ENCODE results near the gene QPRT.
"Not testable (repeated sequence)": the region's sequence is repeated elsewhere in the genome, so short reads cannot be mapped to it uniquely, and the experiment has no call there.

Gene QPRT

GRCh38 chr16:29699324-29700219 is 20.6 kb downstream of the QPRT start:
- no peak for DNase-seq (ENCODE audit: low read depth, low spot score)
- in situ Hi-C loops (cut with HindIII; ENCODE audit: low sequenced_read_pairs), result no loop called here
- TF ChIP-seq, protein P1, sequence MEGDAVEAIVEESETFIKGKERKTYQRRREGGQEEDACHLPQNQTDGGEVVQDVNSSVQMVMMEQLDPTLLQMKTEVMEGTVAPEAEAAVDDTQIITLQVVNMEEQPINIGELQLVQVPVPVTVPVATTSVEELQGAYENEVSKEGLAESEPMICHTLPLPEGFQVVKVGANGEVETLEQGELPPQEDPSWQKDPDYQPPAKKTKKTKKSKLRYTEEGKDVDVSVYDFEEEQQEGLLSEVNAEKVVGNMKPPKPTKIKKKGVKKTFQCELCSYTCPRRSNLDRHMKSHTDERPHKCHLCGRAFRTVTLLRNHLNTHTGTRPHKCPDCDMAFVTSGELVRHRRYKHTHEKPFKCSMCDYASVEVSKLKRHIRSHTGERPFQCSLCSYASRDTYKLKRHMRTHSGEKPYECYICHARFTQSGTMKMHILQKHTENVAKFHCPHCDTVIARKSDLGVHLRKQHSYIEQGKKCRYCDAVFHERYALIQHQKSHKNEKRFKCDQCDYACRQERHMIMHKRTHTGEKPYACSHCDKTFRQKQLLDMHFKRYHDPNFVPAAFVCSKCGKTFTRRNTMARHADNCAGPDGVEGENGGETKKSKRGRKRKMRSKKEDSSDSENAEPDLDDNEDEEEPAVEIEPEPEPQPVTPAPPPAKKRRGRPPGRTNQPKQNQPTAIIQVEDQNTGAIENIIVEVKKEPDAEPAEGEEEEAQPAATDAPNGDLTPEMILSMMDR (IDR thresholded peaks at IDR 0.05; ENCODE audit: low read depth, low read length), result no peak
- H3K4me3 ChIP-seq (ENCODE audit: low read depth, low read length), result no peak overlapping the region

GRCh38 chr16:29700253-29700987 is 21.4 kb downstream of the QPRT start:
- peak; percentile 89 for DNase-seq (ENCODE audit: low read depth, low spot score)
- H3K4me3 ChIP-seq (ENCODE audit: low read depth, low read length), result no peak overlapping the region
- in situ Hi-C loops (cut with HindIII; ENCODE audit: low sequenced_read_pairs), result no loop called here
- TF ChIP-seq, protein P1 (IDR thresholded peaks at IDR 0.05; ENCODE audit: low read depth, low read length), result peak; percentile 89

DNA sequence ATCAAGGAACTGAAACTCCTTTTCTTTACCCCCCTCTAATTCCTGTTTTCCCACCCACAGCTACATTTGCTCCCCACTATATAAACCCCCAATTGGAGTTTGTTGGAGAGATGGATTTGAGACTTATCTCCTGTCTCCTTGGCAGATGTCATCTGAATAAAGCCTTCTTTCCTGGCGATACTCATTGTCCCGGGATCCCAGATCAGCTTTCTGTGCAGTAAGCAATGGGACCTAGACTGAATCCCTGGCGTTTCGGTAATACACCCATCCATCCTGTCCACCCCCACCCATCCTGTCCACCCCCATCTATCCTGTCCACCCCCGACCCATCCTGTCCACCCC is 22.2 kb downstream of the QPRT start:
- in situ Hi-C loops (cut with HindIII; ENCODE audit: low sequenced_read_pairs), result no loop called here
- TF ChIP-seq, protein P1 (IDR thresholded peaks at IDR 0.05; ENCODE audit: low read depth, low read length), result no peak
- no peak for DNase-seq (ENCODE audit: low read depth, low spot score)
- H3K4me3 ChIP-seq (ENCODE audit: low read depth, low read length), result no peak overlapping the region

DNA sequence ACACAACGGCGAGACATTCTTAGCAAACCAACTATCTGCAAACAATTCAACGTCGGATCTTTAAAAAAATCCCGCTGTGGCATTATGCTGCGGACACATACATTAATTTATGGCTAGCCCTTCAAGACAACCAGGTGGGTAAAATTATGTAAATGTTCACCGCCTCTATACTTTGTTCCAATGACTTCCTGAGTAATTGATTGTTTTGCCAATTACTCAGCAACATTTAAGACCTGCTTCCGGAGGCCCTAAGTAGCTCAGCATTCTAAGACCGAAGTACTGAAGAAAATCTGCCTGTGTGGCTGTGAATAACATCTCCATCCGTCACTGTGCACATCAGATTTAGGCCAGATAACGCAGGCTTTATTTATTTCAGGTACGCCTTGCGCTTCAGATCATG is 23.3 kb downstream of the QPRT start:
- TF ChIP-seq, protein P1 (IDR thresholded peaks at IDR 0.05; ENCODE audit: low read depth, low read length), result no peak
- no peak for DNase-seq (ENCODE audit: low read depth, low spot score)
- in situ Hi-C loops (cut with HindIII; ENCODE audit: low sequenced_read_pairs), result no loop called here
- H3K4me3 ChIP-seq (ENCODE audit: low read depth, low read length), result no peak overlapping the region

DNA sequence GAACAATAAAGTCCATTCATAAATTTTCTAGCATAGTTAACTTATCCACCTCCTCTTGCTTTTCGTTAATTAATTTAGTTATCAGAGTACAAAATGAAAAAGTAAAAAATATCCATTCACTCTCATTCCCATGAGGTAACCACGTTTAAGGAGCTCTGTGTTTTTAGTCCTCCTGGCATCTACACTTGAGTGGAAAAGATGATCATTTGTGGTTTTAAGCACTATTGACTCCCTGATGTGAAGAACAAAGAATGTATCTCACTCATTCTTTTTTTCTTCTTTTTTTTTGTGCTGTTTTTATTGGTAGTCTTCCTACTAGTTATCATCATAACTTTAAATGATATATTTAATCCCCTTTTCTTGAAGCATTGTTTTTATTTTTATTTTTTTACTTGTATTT is 26.1 kb downstream of the QPRT start:
- TF ChIP-seq, protein P1 (IDR thresholded peaks at IDR 0.05; ENCODE audit: low read depth, low read length), result no peak
- in situ Hi-C loops (cut with HindIII; ENCODE audit: low sequenced_read_pairs), result no loop called here
- no peak overlapping the region for H3K4me3 ChIP-seq (ENCODE audit: low read depth, low read length)
- DNase-seq (ENCODE audit: low read depth, low spot score), result peak; percentile 41

DNA sequence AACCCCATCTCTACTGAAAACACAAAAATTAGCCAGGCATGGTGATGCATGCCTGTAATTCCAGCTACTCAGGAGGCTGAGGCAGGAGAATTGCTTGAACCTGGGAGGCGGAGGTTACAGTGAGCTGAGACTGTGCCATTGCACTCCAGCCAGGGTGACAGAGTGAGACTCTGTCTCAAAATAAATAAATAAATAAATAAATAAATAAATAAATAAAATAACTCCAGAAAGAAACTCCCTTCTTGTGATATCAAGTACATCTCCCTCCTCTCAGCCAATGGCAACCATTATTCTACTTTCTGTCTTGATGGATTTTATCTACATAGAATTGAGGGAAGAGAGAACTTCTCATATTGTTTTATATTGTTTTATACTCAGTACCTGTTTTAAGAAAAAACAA is 28.2 kb downstream of the QPRT start:
- H3K4me3 ChIP-seq (ENCODE audit: low read depth, low read length); in situ Hi-C loops (cut with HindIII; ENCODE audit: low sequenced_read_pairs); DNase-seq (ENCODE audit: low read depth, low spot score): not testable (repeated sequence)

Measured in astrocyte of the spinal cord (primary cell).